ENCODE results near the gene THAP2.

The THAP2 gene

GRCh38 chr12:71721783-71722505 is 57.8 kb downstream of the THAP2 start:
- no peak for DNase-seq (ENCODE audit: insufficient read length, low spot score)
- TF ChIP-seq, protein P1, sequence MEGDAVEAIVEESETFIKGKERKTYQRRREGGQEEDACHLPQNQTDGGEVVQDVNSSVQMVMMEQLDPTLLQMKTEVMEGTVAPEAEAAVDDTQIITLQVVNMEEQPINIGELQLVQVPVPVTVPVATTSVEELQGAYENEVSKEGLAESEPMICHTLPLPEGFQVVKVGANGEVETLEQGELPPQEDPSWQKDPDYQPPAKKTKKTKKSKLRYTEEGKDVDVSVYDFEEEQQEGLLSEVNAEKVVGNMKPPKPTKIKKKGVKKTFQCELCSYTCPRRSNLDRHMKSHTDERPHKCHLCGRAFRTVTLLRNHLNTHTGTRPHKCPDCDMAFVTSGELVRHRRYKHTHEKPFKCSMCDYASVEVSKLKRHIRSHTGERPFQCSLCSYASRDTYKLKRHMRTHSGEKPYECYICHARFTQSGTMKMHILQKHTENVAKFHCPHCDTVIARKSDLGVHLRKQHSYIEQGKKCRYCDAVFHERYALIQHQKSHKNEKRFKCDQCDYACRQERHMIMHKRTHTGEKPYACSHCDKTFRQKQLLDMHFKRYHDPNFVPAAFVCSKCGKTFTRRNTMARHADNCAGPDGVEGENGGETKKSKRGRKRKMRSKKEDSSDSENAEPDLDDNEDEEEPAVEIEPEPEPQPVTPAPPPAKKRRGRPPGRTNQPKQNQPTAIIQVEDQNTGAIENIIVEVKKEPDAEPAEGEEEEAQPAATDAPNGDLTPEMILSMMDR (IDR thresholded peaks at IDR 0.05; ENCODE audit: insufficient read depth, missing control alignments) = no peak
- no peak for FAIRE-seq

DNA sequence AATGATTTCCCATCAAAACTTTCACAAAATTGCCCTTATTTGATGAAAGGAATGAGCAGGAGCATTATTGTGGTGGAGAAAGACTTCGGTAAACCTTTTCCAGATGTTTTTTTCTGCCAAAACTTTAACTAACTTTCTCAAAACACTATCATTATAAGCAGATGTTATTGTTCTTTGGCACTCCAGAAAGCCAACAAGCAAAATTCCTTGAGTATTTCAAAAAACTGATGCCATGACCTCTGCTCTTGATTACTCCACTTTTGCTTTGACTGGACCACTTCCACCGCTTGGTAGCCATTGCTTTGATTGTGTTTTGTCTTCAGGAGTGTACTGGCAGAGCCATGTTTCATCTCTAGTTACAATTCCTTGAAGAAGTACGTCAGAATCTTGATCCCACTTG is 60.9 kb downstream of the THAP2 start:
- FAIRE-seq = no peak
- DNase-seq (ENCODE audit: insufficient read length, low spot score) = no peak
- TF ChIP-seq, protein P1 (IDR thresholded peaks at IDR 0.05; ENCODE audit: insufficient read depth, missing control alignments) = no peak

GRCh38 chr12:71726548-71726947 is 62.4 kb downstream of the THAP2 start:
- DNase-seq (ENCODE audit: insufficient read length, low spot score) = no peak
- FAIRE-seq = no peak
- TF ChIP-seq, protein P1 (IDR thresholded peaks at IDR 0.05; ENCODE audit: insufficient read depth, missing control alignments) = no peak

- TF ChIP-seq, protein P1 (IDR thresholded peaks at IDR 0.05; ENCODE audit: insufficient read depth, missing control alignments) = no peak
- FAIRE-seq = no peak
- no peak for DNase-seq (ENCODE audit: insufficient read length, low spot score)
These were observed 63.9 kb downstream of the THAP2 start for GRCh38 chr12:71727958-71728357.
